Measurements from ENCODE around the gene HDAC1. TPM values are rescaled to one million over a fixed set of nuclear protein-coding genes. Genes with fewer than 3 reads are reported as not detected.

Gene HDAC1
- total and polyA plus RNA-seq, 2 of the 4 experiments (the other 2 are of a cell fraction) = 95.5 to 139 TPM

- 70% methylated on average over 2 of the region's 9 CpGs; no CpG with 5 or more reads in 1 of the 2 experiments for WGBS, 2 experiments (ENCODE audit: extremely low coverage in 2 of 2, insufficient read length in 1 of 2)
- H3K9me3 ChIP-seq (ENCODE audit: control insufficient read depth, insufficient read depth, low read length) = no peaks in the 10 kb centered on the region
- no peak overlapping the region for H2BK5ac ChIP-seq (ENCODE audit: low read depth, low read length, poor library complexity, severe bottlenecking)
- H2BK15ac ChIP-seq (ENCODE audit: low read depth, low read length) = no peak overlapping the region
- DNase-seq (no peak), ATAC-seq (ENCODE audit: low read depth) (no peak)
- no peak overlapping the region for H3K56ac ChIP-seq (ENCODE audit: extremely low read depth, insufficient read depth, low read length)
- no peak overlapping the region for H2BK20ac ChIP-seq (ENCODE audit: low read depth, low read length)
- H3K4ac ChIP-seq (ENCODE audit: low read depth, low read length) = no peak overlapping the region
- no peaks in the 10 kb centered on the region for H3K9me1 ChIP-seq (ENCODE audit: insufficient read depth, low read length)
- H3K4me3 ChIP-seq (ENCODE audit: insufficient read depth, low read depth, low read length) = no peak overlapping the region
- no peak overlapping the region for H4K91ac ChIP-seq (ENCODE audit: insufficient read depth, low read depth, low read length)
- no peak overlapping the region for H3K18ac ChIP-seq (ENCODE audit: low read depth, low read length)
- H3K14ac ChIP-seq (replicated peaks; ENCODE audit: low read depth, low read length) = no peak overlapping the region
- in situ Hi-C loops (cut with MboI; ENCODE audit: low sequenced_read_pairs) = no loop called here
- H3K79me1 ChIP-seq (ENCODE audit: low read depth in 1 of 2, low read length in 2 of 2) = no peaks in the 10 kb centered on the region
- H4K20me1 ChIP-seq (ENCODE audit: insufficient read depth, low read length) = no peaks in the 10 kb centered on the region
- intact Hi-C loops (cut with micrococcal nuclease) = no loop called here
- H3K4me2 ChIP-seq (ENCODE audit: low read depth, low read length) = no peak overlapping the region
- no peaks in the 10 kb centered on the region for H3K4me1 ChIP-seq (ENCODE audit: control insufficient read depth, insufficient read depth, low read length)
- peaks cover 2% of the 10 kb centered on the region; the same call in 1 of the 2 replicates for H3K27me3 ChIP-seq (ENCODE audit: control insufficient read depth, insufficient read depth, low read length)
- no peak overlapping the region for H3K9ac ChIP-seq (ENCODE audit: low read depth, low read length)
- no peak overlapping the region for H2BK120ac ChIP-seq (ENCODE audit: low read depth, low read length)
- H2AFZ ChIP-seq (replicated peaks; ENCODE audit: low read length, poor library complexity) = no peak overlapping the region
- no peak overlapping the region for H4K8ac ChIP-seq (ENCODE audit: low read depth in 2 of 2, low read length in 2 of 2)
- TF ChIP-seq MXI1 (IDR thresholded peaks at IDR 0.05; ENCODE audit: borderline replicate concordance, low read depth, low read length) (no peak), USF2 (IDR thresholded peaks at IDR 0.05; ENCODE audit: low read depth, low read length) (no peak), BHLHE40 (IDR thresholded peaks at IDR 0.05; ENCODE audit: low read depth, low read length) (no peak), NFE2L2 (IDR thresholded peaks at IDR 0.05; ENCODE audit: low read depth, low read length) (no peak), RCOR1 (IDR thresholded peaks at IDR 0.05; ENCODE audit: insufficient replicate concordance, low read length) (no peak), MAZ (IDR thresholded peaks at IDR 0.05; ENCODE audit: borderline replicate concordance, low read depth, low read length) (no peak), RFX5 (IDR thresholded peaks at IDR 0.05; ENCODE audit: low read depth, low read length) (no peak), SMC3 (IDR thresholded peaks at IDR 0.05; ENCODE audit: low read depth, low read length) (no peak), ELK1 (IDR thresholded peaks at IDR 0.05; ENCODE audit: borderline replicate concordance, low read depth, low read length) (no peak), POLR2A (IDR thresholded peaks at IDR 0.05; ENCODE audit: low read depth, low read length) (no peak), RAD21 (IDR thresholded peaks at IDR 0.05; ENCODE audit: low read length) (no peak), CHD1 (IDR thresholded peaks at IDR 0.05; ENCODE audit: low read depth, low read length) (no peak), CTCF (conservative IDR thresholded peaks at IDR 0.05; ENCODE audit: low read depth, low read length) (no peak), FOS (IDR thresholded peaks at IDR 0.05; ENCODE audit: low read depth, low read length) (no peak), MAFK (IDR thresholded peaks at IDR 0.05; ENCODE audit: low read depth, low read length) (no peak)
- no peak overlapping the region for H3K23ac ChIP-seq (ENCODE audit: low read depth, low read length)
- dilution Hi-C loops (cut with HindIII; ENCODE audit: low sequenced_read_pairs, unreplicated experiment) = no loop called here
- no peak overlapping the region for H3K27ac ChIP-seq (ENCODE audit: insufficient read depth, low read length)
- ChIA-PET CTCF (no interaction called here), POLR2A (ENCODE audit: unreplicated experiment) (no interaction called here)
- H2AK9ac ChIP-seq (replicated peaks; ENCODE audit: low read depth, low read length, poor library complexity) = no peak overlapping the region
- no TSS peak for BruUV-seq (replicated peaks)
- H4K5ac ChIP-seq (ENCODE audit: low read depth, low read length) = no peak overlapping the region
- no peak overlapping the region for H2AK5ac ChIP-seq (ENCODE audit: low read depth, low read length)
- no peaks in the 10 kb centered on the region for H3K36me3 ChIP-seq (ENCODE audit: control insufficient read depth, insufficient read depth, low read length)
Measured at GRCh38 chr1:32256473-32257226, 35.2 kb upstream of the HDAC1 start.

Measured in IMR-90 (cell line).